Glutamatergic neuron (in vitro differentiated cells): ENCODE results near the gene DYRK2. TPM values are rescaled to one million over a fixed set of nuclear protein-coding genes. Genes with fewer than 3 reads are reported as not detected.
"Not testable (repeated sequence)": the region's sequence is repeated elsewhere in the genome, so short reads cannot be mapped to it uniquely, and the experiment has no call there.

Experiments used
- DNase-seq: peaks from one replicate; pipeline ENCODE4 v3.0.0; 2022
- H3K27ac Mint-ChIP-seq: one replicate; pipeline ENCODE4 v1.8.0; 2020; ENCODE audit warnings: mild to moderate bottlenecking, mixed read lengths, inconsistent platforms; ENCODE audit not compliant: unreplicated experiment
- H3K27me3 Mint-ChIP-seq: one replicate; pipeline ENCODE4 v1.8.0; 2020; ENCODE audit warnings: mild to moderate bottlenecking, moderate library complexity, mixed read lengths, inconsistent platforms; ENCODE audit not compliant: unreplicated experiment
- H3K36me3 Mint-ChIP-seq: one replicate; pipeline ENCODE4 v1.8.0; 2020; ENCODE audit warnings: mild to moderate bottlenecking, mixed read lengths, inconsistent platforms; ENCODE audit not compliant: unreplicated experiment
- H3K4me1 Mint-ChIP-seq: one replicate; pipeline ENCODE4 v1.8.0; 2020; ENCODE audit warnings: mild to moderate bottlenecking, low read depth, mixed read lengths, inconsistent platforms; ENCODE audit not compliant: unreplicated experiment
- H3K4me3 Mint-ChIP-seq: one replicate; pipeline ENCODE4 v1.8.0; 2020; ENCODE audit warnings: mild to moderate bottlenecking, mixed read lengths, inconsistent platforms; ENCODE audit not compliant: unreplicated experiment
- H3K9me3 Mint-ChIP-seq: one replicate; pipeline ENCODE4 v1.8.0; 2020; ENCODE audit warnings: mild to moderate bottlenecking, moderate library complexity, mixed read lengths, inconsistent platforms; ENCODE audit not compliant: unreplicated experiment
- CTCF ChIP-seq: fragments of 200-600 bp; sonication (generic); IDR thresholded peaks from one replicate; pipeline ENCODE4 v1.5.0; 2021; ENCODE audit not compliant: partially characterized antibody, unreplicated experiment
- total RNA-seq: library from RNA; stranded (reverse); fragmentation: NEBNext Ultra II Directional; extraction: Animal tissue kit (Norgen Biotek cat#: 25700); gene quantifications from one replicate; pipeline ENCODE4 v1.2.1, GENCODE V29; 2021; ENCODE audit not compliant: unreplicated experiment

The DYRK2 gene
- total RNA-seq, 1 donor from 2014 or later: 70.9 TPM

- DNase-seq: no peak
- H3K36me3 Mint-ChIP-seq: peaks cover 32% of the 10 kb centered on the region
- H3K4me3 Mint-ChIP-seq: no peak overlapping the region
- H3K9me3 Mint-ChIP-seq: peaks cover 9% of the 10 kb centered on the region
- no peak for TF ChIP-seq CTCF
- H3K4me1 Mint-ChIP-seq: peaks cover 9% of the 10 kb centered on the region
- no peak overlapping the region for H3K27ac Mint-ChIP-seq
- peaks cover 3% of the 10 kb centered on the region for H3K27me3 Mint-ChIP-seq
Measured at GRCh38 chr12:67671892-67672291, 23.3 kb downstream of the DYRK2 start.

GRCh38 chr12:67672507-67672906, 24.0 kb downstream of the DYRK2 start:
- not testable (repeated sequence) for H3K9me3 Mint-ChIP-seq, H3K27ac Mint-ChIP-seq, H3K4me1 Mint-ChIP-seq, DNase-seq, H3K4me3 Mint-ChIP-seq, H3K27me3 Mint-ChIP-seq
- peaks cover 32% of the 10 kb centered on the region for H3K36me3 Mint-ChIP-seq

GRCh38 chr12:67673509-67673908, 25.0 kb downstream of the DYRK2 start:
- H3K4me3 Mint-ChIP-seq, H3K4me1 Mint-ChIP-seq: not testable (repeated sequence)

GRCh38 chr12:67674417-67674816, 25.9 kb downstream of the DYRK2 start:
- no peak for DNase-seq
- TF ChIP-seq CTCF: no peak
- Mint-ChIP-seq H3K9me3 (peaks cover 9% of the 10 kb centered on the region), H3K27me3 (peaks cover 1% of the 10 kb centered on the region), H3K4me1 (no peaks in the 10 kb centered on the region), H3K4me3 (no peak overlapping the region), H3K36me3 (peaks cover 32% of the 10 kb centered on the region), H3K27ac (no peak overlapping the region)

More at GRCh38 chr12:67673509-67673908, 25.0 kb downstream of the DYRK2 start:
- not testable (repeated sequence) for H3K27me3 Mint-ChIP-seq, H3K27ac Mint-ChIP-seq, H3K9me3 Mint-ChIP-seq, DNase-seq
- peaks cover 32% of the 10 kb centered on the region for H3K36me3 Mint-ChIP-seq

- peaks cover 9% of the 10 kb centered on the region for H3K9me3 Mint-ChIP-seq
- H3K27ac Mint-ChIP-seq: no peak overlapping the region
- H3K4me3 Mint-ChIP-seq: no peak overlapping the region
- H3K36me3 Mint-ChIP-seq: peaks cover 27% of the 10 kb centered on the region
- H3K4me1 Mint-ChIP-seq: no peaks in the 10 kb centered on the region
- DNase-seq: no peak
- TF ChIP-seq CTCF: no peak
- H3K27me3 Mint-ChIP-seq: no peaks in the 10 kb centered on the region
Measured at GRCh38 chr12:67676624-67677023, 28.1 kb downstream of the DYRK2 start.

GRCh38 chr12:67677166-67677565, 28.6 kb downstream of the DYRK2 start:
- Mint-ChIP-seq H3K36me3 (peaks cover 23% of the 10 kb centered on the region), H3K27ac (no peak overlapping the region), H3K4me3 (no peak overlapping the region), H3K4me1 (no peaks in the 10 kb centered on the region), H3K9me3 (peaks cover 8% of the 10 kb centered on the region), H3K27me3 (no peaks in the 10 kb centered on the region)
- TF ChIP-seq CTCF: no peak
- DNase-seq: no peak
